Effector CD8-positive, alpha-beta T cell (primary cell): ENCODE measurements around the gene KIR2DL3.
"Not testable (repeated sequence)": the region's sequence is repeated elsewhere in the genome, so short reads cannot be mapped to it uniquely, and the experiment has no call there.

ENCODE experiments used
- DNase-seq: peaks from one replicate; lab custom pipeline; 2025; lab: John Stamatoyannopoulos, UW

The KIR2DL3 gene

GRCh38 chr19:54741950-54742349 is 3.6 kb downstream of the KIR2DL3 start:
- DNase-seq, result not testable (repeated sequence)

- DNase-seq, result not testable (repeated sequence)
Observed at GRCh38 chr19:54744080-54744479, 5.8 kb downstream of the KIR2DL3 start.

GRCh38 chr19:54747614-54748322 is 9.5 kb downstream of the KIR2DL3 start:
- DNase-seq, result not testable (repeated sequence)

GRCh38 chr19:54750276-54750675 is 12.0 kb downstream of the KIR2DL3 start:
- DNase-seq, result not testable (repeated sequence)

- not testable (repeated sequence) for DNase-seq
Observed at GRCh38 chr19:54756204-54757110, 18.1 kb downstream of the KIR2DL3 start.

GRCh38 chr19:54758577-54758976 is 20.3 kb downstream of the KIR2DL3 start:
- not testable (repeated sequence) for DNase-seq

GRCh38 chr19:54764219-54764618 is 25.9 kb downstream of the KIR2DL3 start:
- not testable (repeated sequence) for DNase-seq

- DNase-seq, result not testable (repeated sequence)
Observed at GRCh38 chr19:54766464-54766863, 28.2 kb downstream of the KIR2DL3 start.

GRCh38 chr19:54769646-54770045 is 31.3 kb downstream of the KIR2DL3 start, which contains the start of gene KIR2DL1:
Gene KIR2DL1 (plus strand): TSS chr19:54769793. CDS start chr19:54769851, 58 bp downstream.
- not testable (repeated sequence) for DNase-seq

GRCh38 chr19:54770511-54770910 is 32.2 kb downstream of the KIR2DL3 start:
- DNase-seq, result not testable (repeated sequence)

GRCh38 chr19:54771018-54771960 is 33.0 kb downstream of the KIR2DL3 start:
- not testable (repeated sequence) for DNase-seq

GRCh38 chr19:54772666-54773065 is 34.4 kb downstream of the KIR2DL3 start:
- DNase-seq, result not testable (repeated sequence)

GRCh38 chr19:54775095-54775815 is 36.9 kb downstream of the KIR2DL3 start:
- DNase-seq, result not testable (repeated sequence)

GRCh38 chr19:54775830-54776229 is 37.5 kb downstream of the KIR2DL3 start:
- DNase-seq, result not testable (repeated sequence)

GRCh38 chr19:54777851-54778250 is 39.5 kb downstream of the KIR2DL3 start:
- DNase-seq, result not testable (repeated sequence)

- DNase-seq, result not testable (repeated sequence)
Observed at GRCh38 chr19:54778896-54779295, 40.6 kb downstream of the KIR2DL3 start.

GRCh38 chr19:54782916-54783315 is 44.6 kb downstream of the KIR2DL3 start:
- DNase-seq, result not testable (repeated sequence)

GRCh38 chr19:54786091-54786723 is 47.9 kb downstream of the KIR2DL3 start:
- not testable (repeated sequence) for DNase-seq

GRCh38 chr19:54788154-54788553 is 49.8 kb downstream of the KIR2DL3 start:
- not testable (repeated sequence) for DNase-seq

- no peak for DNase-seq
Observed at GRCh38 chr19:54790711-54791110, 52.4 kb downstream of the KIR2DL3 start.
